ENCODE measurements around the gene REC8. TPM values are rescaled to one million over a fixed set of nuclear protein-coding genes. Genes with fewer than 3 reads are reported as not detected.
A peak's percentile ranks its signal among the peaks of the same experiment; 100 is the strongest.

REC8 gene
- total RNA-seq, 1 donor from 2014 or later = 1.1 TPM

DNA sequence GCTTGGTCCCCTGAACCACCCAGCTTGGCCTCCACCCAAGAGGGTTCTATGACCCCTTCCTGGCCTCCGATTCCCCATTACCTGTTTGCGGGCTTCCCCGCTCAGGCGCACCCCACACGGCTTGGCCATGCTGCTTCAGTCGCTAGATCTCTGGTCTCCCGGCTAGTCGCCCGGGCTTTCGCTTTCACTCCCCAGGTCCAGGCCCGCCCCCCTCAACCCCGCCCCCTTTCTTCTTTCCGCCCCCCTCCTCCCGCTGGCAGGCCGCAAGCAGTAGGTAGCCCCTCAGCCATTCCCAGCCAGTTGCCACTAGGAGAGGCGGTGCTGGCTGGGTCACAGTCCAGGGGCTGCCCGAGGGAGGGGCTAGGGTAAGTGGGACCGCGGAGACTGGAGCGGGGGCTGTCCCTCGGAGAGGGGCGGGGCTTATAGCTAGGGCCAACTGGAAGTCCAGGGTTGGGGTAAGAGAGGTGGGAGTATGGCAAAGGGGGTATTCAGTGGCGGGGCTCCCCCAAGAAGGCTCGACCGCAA, 25.4 kb upstream of the REC8 start, which contains the start of gene PSME2:
PSME2 (minus strand) TSS at position 158 of the 525 bp plus-strand sequence; CDS start at position 129, 29 bp downstream.
- peaks cover 21% of the 10 kb centered on the region for H3K36me3 ChIP-seq (ENCODE audit: control insufficient read depth, insufficient read depth, low read length)
- H3K27me3 ChIP-seq (ENCODE audit: control insufficient read depth, insufficient read depth, low read length) = no peaks in the 10 kb centered on the region
- H3K4me3 ChIP-seq (ENCODE audit: low read depth, low read length) = peak within 1 kb of the TSS; percentile 77
- FAIRE-seq (no peak), DNase-seq (ENCODE audit: low read depth) (peak; percentile 88)
- TF ChIP-seq, protein P1, sequence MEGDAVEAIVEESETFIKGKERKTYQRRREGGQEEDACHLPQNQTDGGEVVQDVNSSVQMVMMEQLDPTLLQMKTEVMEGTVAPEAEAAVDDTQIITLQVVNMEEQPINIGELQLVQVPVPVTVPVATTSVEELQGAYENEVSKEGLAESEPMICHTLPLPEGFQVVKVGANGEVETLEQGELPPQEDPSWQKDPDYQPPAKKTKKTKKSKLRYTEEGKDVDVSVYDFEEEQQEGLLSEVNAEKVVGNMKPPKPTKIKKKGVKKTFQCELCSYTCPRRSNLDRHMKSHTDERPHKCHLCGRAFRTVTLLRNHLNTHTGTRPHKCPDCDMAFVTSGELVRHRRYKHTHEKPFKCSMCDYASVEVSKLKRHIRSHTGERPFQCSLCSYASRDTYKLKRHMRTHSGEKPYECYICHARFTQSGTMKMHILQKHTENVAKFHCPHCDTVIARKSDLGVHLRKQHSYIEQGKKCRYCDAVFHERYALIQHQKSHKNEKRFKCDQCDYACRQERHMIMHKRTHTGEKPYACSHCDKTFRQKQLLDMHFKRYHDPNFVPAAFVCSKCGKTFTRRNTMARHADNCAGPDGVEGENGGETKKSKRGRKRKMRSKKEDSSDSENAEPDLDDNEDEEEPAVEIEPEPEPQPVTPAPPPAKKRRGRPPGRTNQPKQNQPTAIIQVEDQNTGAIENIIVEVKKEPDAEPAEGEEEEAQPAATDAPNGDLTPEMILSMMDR (IDR thresholded peaks at IDR 0.05; ENCODE audit: insufficient read depth, low read length, severe bottlenecking) = no peak

GRCh38 chr14:24146978-24147760, 24.7 kb upstream of the REC8 start, which contains the start of gene RNF31:
Gene RNF31, plus strand, starts transcription at chr14:24147498. Its CDS starts 201 bp downstream, at chr14:24147699.
- peaks cover 25% of the 10 kb centered on the region for H3K36me3 ChIP-seq (ENCODE audit: control insufficient read depth, insufficient read depth, low read length)
- TF ChIP-seq, protein P1 (IDR thresholded peaks at IDR 0.05; ENCODE audit: insufficient read depth, low read length, severe bottlenecking) = no peak
- no peaks in the 10 kb centered on the region for H3K27me3 ChIP-seq (ENCODE audit: control insufficient read depth, insufficient read depth, low read length)
- peak; percentile 95 for DNase-seq (ENCODE audit: low read depth)
- peak within 1 kb of the TSS; percentile 77 for H3K4me3 ChIP-seq (ENCODE audit: low read depth, low read length)
- no peak for FAIRE-seq

DNA sequence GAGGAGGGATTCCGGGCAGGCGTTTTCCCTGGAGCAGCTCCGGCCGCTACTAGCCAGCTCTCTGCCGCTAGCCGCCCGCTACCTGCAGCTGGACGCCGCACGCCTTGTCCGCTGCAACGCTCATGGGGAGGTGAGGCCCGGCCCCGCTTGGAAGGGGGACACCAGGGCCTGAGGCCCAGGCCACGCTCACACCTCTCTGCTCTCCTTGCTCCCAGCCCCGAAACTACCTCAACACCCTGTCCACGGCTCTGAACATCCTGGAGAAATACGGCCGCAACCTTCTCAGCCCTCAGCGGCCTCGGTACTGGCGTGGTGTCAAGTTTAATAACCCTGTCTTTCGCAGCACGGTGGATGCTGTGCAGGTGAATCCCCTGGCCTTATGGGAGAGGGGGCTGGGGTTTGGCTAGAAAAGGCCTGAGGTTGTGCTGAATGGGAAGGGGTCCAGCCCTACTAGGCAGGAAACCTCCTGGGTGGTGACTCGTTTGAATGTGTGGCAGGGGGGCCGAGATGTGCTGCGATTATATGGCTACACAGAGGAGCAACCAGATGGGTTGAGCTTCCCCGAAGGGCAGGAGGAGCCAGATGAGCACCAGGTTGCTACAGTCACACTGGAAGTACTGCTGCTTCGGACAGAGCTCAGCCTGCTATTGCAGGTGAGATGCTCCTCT, 24.0 kb upstream of the REC8 start:
- peaks cover 25% of the 10 kb centered on the region for H3K36me3 ChIP-seq (ENCODE audit: control insufficient read depth, insufficient read depth, low read length)
- peak overlapping the region; percentile 77 for H3K4me3 ChIP-seq (ENCODE audit: low read depth, low read length)
- H3K27me3 ChIP-seq (ENCODE audit: control insufficient read depth, insufficient read depth, low read length) = no peaks in the 10 kb centered on the region
- TF ChIP-seq, protein P1 (IDR thresholded peaks at IDR 0.05; ENCODE audit: insufficient read depth, low read length, severe bottlenecking) = no peak
- DNase-seq (ENCODE audit: low read depth) (no peak), FAIRE-seq (no peak)

- TF ChIP-seq, protein P1 (IDR thresholded peaks at IDR 0.05; ENCODE audit: insufficient read depth, low read length, severe bottlenecking) = no peak
- peaks cover 24% of the 10 kb centered on the region for H3K36me3 ChIP-seq (ENCODE audit: control insufficient read depth, insufficient read depth, low read length)
- DNase-seq (ENCODE audit: low read depth) (no peak), FAIRE-seq (no peak)
- no peak overlapping the region for H3K4me3 ChIP-seq (ENCODE audit: low read depth, low read length)
- no peaks in the 10 kb centered on the region for H3K27me3 ChIP-seq (ENCODE audit: control insufficient read depth, insufficient read depth, low read length)
Observed at GRCh38 chr14:24149302-24149969, 22.4 kb upstream of the REC8 start.

DNA sequence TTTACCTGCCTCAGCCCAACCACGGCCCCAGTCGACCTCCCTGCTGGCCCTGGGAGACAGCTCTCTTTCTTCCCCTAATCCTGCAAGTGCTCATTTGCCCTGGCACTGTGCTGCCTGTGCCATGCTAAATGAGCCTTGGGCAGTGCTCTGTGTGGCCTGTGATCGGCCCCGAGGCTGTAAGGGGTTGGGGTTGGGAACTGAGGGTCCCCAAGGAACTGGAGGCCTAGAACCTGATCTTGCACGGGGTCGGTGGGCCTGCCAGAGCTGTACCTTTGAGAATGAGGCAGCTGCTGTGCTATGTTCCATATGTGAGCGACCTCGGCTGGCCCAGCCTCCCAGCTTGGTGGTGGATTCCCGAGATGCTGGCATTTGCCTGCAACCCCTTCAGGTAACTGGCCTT, 21.8 kb upstream of the REC8 start:
- peaks cover 28% of the 10 kb centered on the region for H3K36me3 ChIP-seq (ENCODE audit: control insufficient read depth, insufficient read depth, low read length)
- H3K4me3 ChIP-seq (ENCODE audit: low read depth, low read length) = no peak overlapping the region
- DNase-seq (ENCODE audit: low read depth) (no peak), FAIRE-seq (no peak)
- H3K27me3 ChIP-seq (ENCODE audit: control insufficient read depth, insufficient read depth, low read length) = no peaks in the 10 kb centered on the region
- TF ChIP-seq, protein P1 (IDR thresholded peaks at IDR 0.05; ENCODE audit: insufficient read depth, low read length, severe bottlenecking) = no peak
